ENCODE measurements around the gene AGER. TPM values are rescaled to one million over a fixed set of nuclear protein-coding genes. Genes with fewer than 3 reads are reported as not detected.

The AGER gene
- total and polyA plus RNA-seq, 2 donors (not counting 1 experiment from before 2014, with no cell fraction given) = 0.50 to 0.78 TPM

- Histone ChIP-seq H4K20me1 (ENCODE audit: control insufficient read depth, extremely low read depth, insufficient read depth, low read length) (no peaks in the 10 kb centered on the region), H3K4me2 (ENCODE audit: extremely low read depth, insufficient read depth, low read length) (no peak overlapping the region), H3K9me3 (ENCODE audit: control insufficient read depth, insufficient read depth, low read depth, low read length) (no peaks in the 10 kb centered on the region), H3K4me1 (ENCODE audit: control insufficient read depth, extremely low read depth, insufficient read depth, low read length) (peaks cover 13% of the 10 kb centered on the region), H2AFZ (ENCODE audit: low read length) (no peak overlapping the region), H3K9ac (ENCODE audit: insufficient read depth, low read length) (no peak overlapping the region), H3K27me3 (ENCODE audit: control insufficient read depth, insufficient read depth, low read length) (no peaks in the 10 kb centered on the region), H3K36me3 (ENCODE audit: control insufficient read depth, insufficient read depth, low read length) (no peaks in the 10 kb centered on the region), H3K79me2 (ENCODE audit: control insufficient read depth, insufficient read depth, low read length) (no peaks in the 10 kb centered on the region), H3K27ac (ENCODE audit: insufficient read depth, low read length) (no peak overlapping the region), H3K4me3 (replicated peaks in 1 of 4; ENCODE audit: control extremely low read depth in 1 of 4, insufficient read depth in 1 of 4, low read depth in 3 of 4, low read length in 4 of 4) (peak overlapping the region in 1 of 4 experiments; percentile 33)
- TF ChIP-seq EZH2 (IDR thresholded peaks at IDR 0.05; ENCODE audit: low read length, missing control alignments) (no peak), CTCF (conservative IDR thresholded peaks at IDR 0.05 in 1 of 2, IDR thresholded peaks at IDR 0.05 in 1 of 2; ENCODE audit: low read depth in 1 of 2, low read length in 2 of 2) (peak in 1 of 2 donors; percentile 16)
- DNase-seq (ENCODE audit: low read depth in 2 of 2) = peak; percentile 25 to 47
These were observed 35.6 kb downstream of the AGER start for GRCh38 chr6:32148289-32149091.

GRCh38 chr6:32147401-32148132, 36.5 kb downstream of the AGER start:
- no peak overlapping the region for H3K9ac ChIP-seq (ENCODE audit: insufficient read depth, low read length)
- peaks cover 7% of the 10 kb centered on the region for H3K4me1 ChIP-seq (ENCODE audit: control insufficient read depth, extremely low read depth, insufficient read depth, low read length)
- no peak overlapping the region for H3K27ac ChIP-seq (ENCODE audit: insufficient read depth, low read length)
- no peak for DNase-seq (ENCODE audit: low read depth in 2 of 2)
- H3K4me3 ChIP-seq (replicated peaks in 1 of 4; ENCODE audit: control extremely low read depth in 1 of 4, insufficient read depth in 1 of 4, low read depth in 3 of 4, low read length in 4 of 4) = no peak overlapping the region
- no peaks in the 10 kb centered on the region for H3K36me3 ChIP-seq (ENCODE audit: control insufficient read depth, insufficient read depth, low read length)
- no peaks in the 10 kb centered on the region for H3K27me3 ChIP-seq (ENCODE audit: control insufficient read depth, insufficient read depth, low read length)
- H3K79me2 ChIP-seq (ENCODE audit: control insufficient read depth, insufficient read depth, low read length) = no peaks in the 10 kb centered on the region
- H2AFZ ChIP-seq (ENCODE audit: low read length) = no peak overlapping the region
- no peaks in the 10 kb centered on the region for H4K20me1 ChIP-seq (ENCODE audit: control insufficient read depth, extremely low read depth, insufficient read depth, low read length)
- TF ChIP-seq EZH2 (IDR thresholded peaks at IDR 0.05; ENCODE audit: low read length, missing control alignments) = no peak
- no peak for TF ChIP-seq CTCF (conservative IDR thresholded peaks at IDR 0.05 in 1 of 2, IDR thresholded peaks at IDR 0.05 in 1 of 2; ENCODE audit: low read depth in 1 of 2, low read length in 2 of 2)
- H3K4me2 ChIP-seq (ENCODE audit: extremely low read depth, insufficient read depth, low read length) = no peak overlapping the region
- no peaks in the 10 kb centered on the region for H3K9me3 ChIP-seq (ENCODE audit: control insufficient read depth, insufficient read depth, low read depth, low read length)

- no peaks in the 10 kb centered on the region for H3K4me1 ChIP-seq (ENCODE audit: control insufficient read depth, extremely low read depth, insufficient read depth, low read length)
- H2AFZ ChIP-seq (ENCODE audit: low read length) = no peak overlapping the region
These were observed 37.4 kb downstream of the AGER start for GRCh38 chr6:32146687-32147086.

More at GRCh38 chr6:32146687-32147086, 37.4 kb downstream of the AGER start:
- DNase-seq (ENCODE audit: low read depth in 2 of 2) = no peak
- Histone ChIP-seq H4K20me1 (ENCODE audit: control insufficient read depth, extremely low read depth, insufficient read depth, low read length) (no peaks in the 10 kb centered on the region), H3K79me2 (ENCODE audit: control insufficient read depth, insufficient read depth, low read length) (no peaks in the 10 kb centered on the region), H3K4me3 (replicated peaks in 1 of 4; ENCODE audit: control extremely low read depth in 1 of 4, insufficient read depth in 1 of 4, low read depth in 3 of 4, low read length in 4 of 4) (no peak overlapping the region), H3K27ac (ENCODE audit: insufficient read depth, low read length) (no peak overlapping the region), H3K9ac (ENCODE audit: insufficient read depth, low read length) (no peak overlapping the region), H3K36me3 (ENCODE audit: control insufficient read depth, insufficient read depth, low read length) (no peaks in the 10 kb centered on the region), H3K9me3 (ENCODE audit: control insufficient read depth, insufficient read depth, low read depth, low read length) (no peaks in the 10 kb centered on the region), H3K4me2 (ENCODE audit: extremely low read depth, insufficient read depth, low read length) (no peak overlapping the region), H3K27me3 (ENCODE audit: control insufficient read depth, insufficient read depth, low read length) (no peaks in the 10 kb centered on the region)
- no peak for TF ChIP-seq CTCF (conservative IDR thresholded peaks at IDR 0.05 in 1 of 2, IDR thresholded peaks at IDR 0.05 in 1 of 2; ENCODE audit: low read depth in 1 of 2, low read length in 2 of 2)
